Activated T-helper 1 cell treated with anti-CD3 and anti-CD28 coated beads, Interleukin-2, amount 50 U/mL, for 16 hours (primary cell): ENCODE measurements around the gene MAP3K10.

ENCODE experiments used
- DNase-seq, 2 donors: peaks; one replicate each; pipeline ENCODE4 v3.0.0-alpha.2; 2020; ENCODE audit warnings: low read depth in 1 of 2, low spot score in 1 of 2

Gene MAP3K10

GRCh38 chr19:40247178-40247577 lies 56.0 kb downstream of the MAP3K10 start:
- no peak for DNase-seq

- DNase-seq: no peak
These were observed 56.6 kb downstream of the MAP3K10 start for GRCh38 chr19:40247735-40248262.

DNA sequence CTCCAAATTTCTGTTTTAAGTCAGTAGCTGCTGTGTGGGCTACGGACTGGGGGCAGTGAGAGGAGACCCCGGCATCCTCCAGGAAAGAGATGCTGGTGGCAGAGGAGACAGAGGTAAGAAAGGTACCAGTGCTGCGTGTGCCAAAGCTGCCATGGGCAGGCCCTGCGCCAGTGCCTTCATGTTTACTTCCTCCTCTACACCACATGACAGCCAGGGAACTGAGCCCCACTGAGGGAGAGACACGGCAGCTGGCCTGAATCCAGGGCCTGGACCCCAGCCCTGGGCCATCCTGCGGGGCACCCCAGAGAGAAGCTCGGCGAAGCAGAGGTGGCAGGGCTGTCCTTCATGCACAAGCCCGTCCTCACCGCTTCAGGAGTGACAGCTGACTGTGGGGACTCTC lies 58.0 kb downstream of the MAP3K10 start:
- no peak for DNase-seq

- DNase-seq: no peak
These were observed 58.6 kb downstream of the MAP3K10 start for GRCh38 chr19:40249781-40250180.

GRCh38 chr19:40251244-40251643 lies 60.0 kb downstream of the MAP3K10 start:
- DNase-seq: no peak

GRCh38 chr19:40251991-40252390 lies 60.8 kb downstream of the MAP3K10 start:
- DNase-seq: no peak

DNA sequence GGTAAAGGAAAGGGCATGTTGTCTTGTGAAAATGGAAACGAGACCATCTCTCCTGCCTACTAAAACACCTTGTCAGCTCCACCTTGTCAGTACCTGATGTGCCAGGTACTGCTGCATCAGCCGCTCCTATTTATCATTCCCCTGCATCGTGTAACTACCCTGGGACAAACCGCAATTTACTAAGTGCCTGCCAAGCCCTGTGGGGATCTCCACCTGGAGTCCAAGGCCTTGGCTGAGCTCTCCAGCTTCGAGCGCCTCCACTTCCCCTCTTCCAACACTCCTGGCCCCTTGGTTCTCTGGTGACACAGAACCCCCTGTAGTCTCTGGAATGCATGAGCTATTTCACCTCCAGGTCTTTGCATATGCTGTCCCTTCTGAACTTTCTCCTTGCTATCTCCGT lies 61.2 kb downstream of the MAP3K10 start:
- no peak for DNase-seq

DNA sequence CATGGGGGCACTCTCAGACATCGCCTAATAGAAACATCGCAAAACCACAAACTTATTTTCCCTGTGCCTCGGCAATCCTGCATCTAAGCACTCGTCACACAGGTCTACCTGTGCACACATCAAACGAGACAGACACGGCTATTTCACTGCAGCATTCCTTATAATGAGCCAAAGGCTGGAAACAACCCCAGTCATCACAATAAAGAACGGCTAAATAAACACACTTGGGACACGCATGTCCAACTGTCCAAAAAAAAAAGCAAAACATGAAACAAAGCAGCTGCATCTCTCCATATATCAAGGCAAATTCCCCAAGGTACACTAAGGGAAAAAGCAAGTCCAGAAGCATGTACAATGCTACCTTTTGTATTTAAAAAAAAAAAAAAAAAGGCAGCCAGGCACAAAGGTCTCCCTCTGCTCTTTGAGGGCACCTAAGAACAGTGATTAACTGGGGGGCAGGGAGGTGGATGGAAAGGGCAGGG lies 62.4 kb downstream of the MAP3K10 start:
- no peak for DNase-seq

DNA sequence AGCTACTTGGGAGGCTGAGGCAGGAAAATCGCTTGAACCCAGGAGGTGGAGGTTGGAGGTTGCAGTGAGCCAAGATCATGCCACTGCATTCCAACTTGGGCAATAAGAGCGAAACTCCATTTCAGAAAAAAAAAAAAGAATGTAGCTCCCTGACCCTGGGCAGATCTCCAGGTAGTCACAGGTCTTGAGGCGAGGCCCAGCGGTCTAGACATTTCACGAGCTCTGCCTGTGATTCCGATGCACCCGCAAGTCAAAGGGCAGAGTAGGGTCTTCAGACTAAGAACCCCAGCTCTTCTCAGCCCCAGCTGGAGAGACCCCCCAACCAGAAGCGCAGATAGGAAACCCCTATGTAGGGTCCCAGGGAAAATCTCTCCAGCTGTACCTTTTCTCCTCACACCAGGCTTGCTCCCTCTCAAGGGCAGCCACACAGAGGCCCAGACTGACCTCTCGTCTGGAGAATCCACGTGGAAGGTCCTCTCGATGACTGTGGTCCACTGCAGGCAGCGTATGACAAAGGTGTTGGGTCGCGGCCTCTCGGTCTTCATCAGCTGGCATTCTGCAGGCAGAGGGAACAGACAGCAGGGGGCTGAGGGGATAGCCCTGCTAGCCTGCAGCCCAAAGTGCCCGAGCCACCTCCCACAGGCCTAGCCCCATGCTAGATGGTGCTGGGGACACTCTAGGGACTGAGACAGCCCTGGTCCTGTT lies 63.6 kb downstream of the MAP3K10 start:
- no peak for DNase-seq

- DNase-seq: no peak
These were observed 64.5 kb downstream of the MAP3K10 start for GRCh38 chr19:40255619-40256166.

- no peak for DNase-seq
These were observed 65.3 kb downstream of the MAP3K10 start for GRCh38 chr19:40256512-40256911.

GRCh38 chr19:40257096-40257517 lies 65.9 kb downstream of the MAP3K10 start:
- DNase-seq: no peak

DNA sequence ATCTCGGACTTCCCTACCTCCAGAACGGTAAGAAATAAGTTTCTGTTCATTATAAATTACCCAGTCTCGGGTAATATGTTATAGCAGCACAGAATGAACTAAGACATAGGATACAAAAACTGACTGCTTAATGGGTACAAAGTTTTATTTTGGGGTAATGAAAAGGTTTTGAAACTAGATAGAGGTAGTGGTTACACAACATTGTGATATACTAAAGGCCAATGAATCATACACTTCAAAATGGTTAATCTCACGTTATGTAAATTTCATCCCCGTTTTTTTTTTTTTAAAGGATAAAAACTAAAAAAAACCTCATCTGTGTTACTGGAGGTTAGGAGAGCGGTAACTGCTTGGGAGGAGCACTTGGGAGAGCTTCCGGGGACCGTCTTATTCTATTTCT lies 70.4 kb downstream of the MAP3K10 start:
- DNase-seq: no peak

- DNase-seq: no peak
These were observed 71.2 kb downstream of the MAP3K10 start for GRCh38 chr19:40262422-40262821.

- DNase-seq: no peak
These were observed 72.5 kb downstream of the MAP3K10 start for GRCh38 chr19:40263440-40264313.

- no peak for DNase-seq
These were observed 73.3 kb downstream of the MAP3K10 start for GRCh38 chr19:40264314-40265054.
